Activated CD8-positive, alpha-beta memory T cell treated with anti-CD3 and anti-CD28 coated beads for 36 hours (primary cell): ENCODE results near the gene CHCHD10. TPM values are rescaled to one million over a fixed set of nuclear protein-coding genes. Genes with fewer than 3 reads are reported as not detected.

Source experiments
- CTCF ChIA-PET: fragments of 350-600 bp; sonication (Branson Sonifier 250); formaldehyde crosslinking; loops from one replicate; lab custom pipeline; 2021; ENCODE audit warnings: antibody characterized with exemption; lab: Charles Lee
- POLR2A ChIA-PET: fragments of 350-600 bp; sonication (Branson Sonifier 250); formaldehyde crosslinking; loops from one replicate; lab custom pipeline; 2021; ENCODE audit warnings: antibody characterized with exemption; lab: Charles Lee
- total RNA-seq, 2 experiments: library from RNA; stranded (reverse); gene quantifications; one replicate each; pipeline ENCODE4 v1.2.3, GENCODE V29; 2021

CHCHD10 gene
- total RNA-seq, 2 experiments from 2014 or later: 191 to 203 TPM

- CTCF ChIA-PET: no interaction called here
Measured at GRCh38 chr22:23722724-23723123, 45.0 kb downstream of the CHCHD10 start.

GRCh38 chr22:23722160-23722559 is 45.6 kb downstream of the CHCHD10 start:
- ChIA-PET CTCF (no interaction called here), POLR2A (no interaction called here)

More at GRCh38 chr22:23722724-23723123, 45.0 kb downstream of the CHCHD10 start:
- POLR2A ChIA-PET: no interaction called here

- CTCF ChIA-PET: no interaction called here
- POLR2A ChIA-PET: no interaction called here
Measured at GRCh38 chr22:23720855-23721254, 46.9 kb downstream of the CHCHD10 start.

GRCh38 chr22:23718371-23719165 is 49.2 kb downstream of the CHCHD10 start:
- CTCF ChIA-PET: interaction anchor here (1.3 kb wide), 1 partner anchor 22 kb away, joined by 3 read pairs; no protein-coding TSS in a partner anchor
- POLR2A ChIA-PET: interaction anchor here (0.7 to 2.2 kb wide), 2 partner anchors 22 to 67 kb away, joined by 5 to 13 read pairs; no protein-coding TSS in a partner anchor

- POLR2A ChIA-PET: interaction anchor here (0.8 to 2.2 kb wide), 3 partner anchors 9 to 33 kb away, joined by 3 to 13 read pairs (median 4); partner anchors contain the start of gene ZNF70
- CTCF ChIA-PET: interaction anchor here (0.7 to 1.7 kb wide), 4 partner anchors 20 to 467 kb away, joined by 3 to 4 read pairs (median 4); no protein-coding TSS in a partner anchor
Measured at GRCh38 chr22:23716811-23717801, 50.7 kb downstream of the CHCHD10 start.

Other genes starting within 250 kb of the CHCHD10 start
- gene IGLL1, start 187.7 kb downstream of the CHCHD10 start, total RNA-seq: not detected
- gene DRICH1, start 135.7 kb downstream of the CHCHD10 start, total RNA-seq: under 1 TPM in 1 of 2 experiments, not detected in 1; 0.19 TPM
- 1 to 10 TPM; 6.6 to 7.1 TPM for gene RGL4, start 77.0 kb downstream of the CHCHD10 start, total RNA-seq
- gene ZNF70, start 16.9 kb downstream of the CHCHD10 start, total RNA-seq: 1 to 10 TPM; 3.4 to 3.5 TPM
- not detected for gene VPREB3, start 13.5 kb downstream of the CHCHD10 start, total RNA-seq
- under 1 TPM; 0.78 to 0.84 TPM for gene C22orf15, start 5.0 kb downstream of the CHCHD10 start, total RNA-seq
- under 1 TPM; 0.42 to 0.74 TPM for gene MMP11, start 4.9 kb upstream of the CHCHD10 start, total RNA-seq
- gene SMARCB1, start 19.0 kb upstream of the CHCHD10 start, total RNA-seq: 100 to 1,000 TPM; 102 to 104 TPM
- 1 to 10 TPM; 6.7 to 8.1 TPM for gene DERL3, start 71.0 kb upstream of the CHCHD10 start, total RNA-seq
- 1 to 10 TPM; 8.0 to 8.1 TPM for gene SLC2A11, start 89.9 kb upstream of the CHCHD10 start, total RNA-seq
- gene MIF, start 126.4 kb upstream of the CHCHD10 start, total RNA-seq: 1,000 to 10,000 TPM; 1,115 to 1,141 TPM
- gene GSTT2B, start 193.2 kb upstream of the CHCHD10 start, total RNA-seq: not detected
- not detected for gene DDTL, start 198.9 kb upstream of the CHCHD10 start, total RNA-seq
- gene DDT, start 206.5 kb upstream of the CHCHD10 start, total RNA-seq: 100 to 1,000 TPM; 108 to 110 TPM
- gene GSTT2, start 212.2 kb upstream of the CHCHD10 start, total RNA-seq: not detected
- not detected for gene GSTT4, start 237.5 kb upstream of the CHCHD10 start, total RNA-seq
- gene CABIN1, start 243.3 kb upstream of the CHCHD10 start, total RNA-seq: 10 to 100 TPM; 71.0 to 73.1 TPM